GM18858 (cell line): ENCODE results near the gene RASSF1.
"Not testable (repeated sequence)": the region's sequence is repeated elsewhere in the genome, so short reads cannot be mapped to it uniquely, and the experiment has no call there.

Experiments
- ATAC-seq: cut with Tn5 transposase; IDR thresholded peaks from one replicate; pipeline ENCODE4 v1.9.1; 2021; ENCODE audit not compliant: unreplicated experiment

RASSF1 gene

GRCh38 chr3:50324351-50325112 lies 16.1 kb downstream of the RASSF1 start:
- no peak for ATAC-seq

- ATAC-seq = no peak
Observed at GRCh38 chr3:50323614-50324199, 16.9 kb downstream of the RASSF1 start.

- no peak for ATAC-seq
Observed at GRCh38 chr3:50323092-50323600, 17.5 kb downstream of the RASSF1 start.

GRCh38 chr3:50322386-50323091 lies 18.1 kb downstream of the RASSF1 start, which contains the start of gene HYAL2:
Gene HYAL2, minus strand, starts transcription at chr3:50322745. Its CDS starts 2,256 bp downstream, at chr3:50320489.
- ATAC-seq = no peak

GRCh38 chr3:50322115-50322385 lies 18.6 kb downstream of the RASSF1 start:
- ATAC-seq = no peak

GRCh38 chr3:50321336-50322114 lies 19.1 kb downstream of the RASSF1 start:
- ATAC-seq = peak; percentile 43

GRCh38 chr3:50320853-50321335 lies 19.7 kb downstream of the RASSF1 start:
- peak; percentile 32 for ATAC-seq

- no peak for ATAC-seq
Observed at GRCh38 chr3:50319894-50320625, 20.6 kb downstream of the RASSF1 start.

GRCh38 chr3:50319181-50319893 lies 21.3 kb downstream of the RASSF1 start:
- ATAC-seq = no peak

- ATAC-seq = no peak
Observed at GRCh38 chr3:50318615-50319014, 22.0 kb downstream of the RASSF1 start.

- ATAC-seq = no peak
Observed at GRCh38 chr3:50318163-50318562, 22.5 kb downstream of the RASSF1 start.

GRCh38 chr3:50317300-50317699 lies 23.3 kb downstream of the RASSF1 start:
- ATAC-seq = no peak

GRCh38 chr3:50316657-50317242 lies 23.9 kb downstream of the RASSF1 start:
- no peak for ATAC-seq

- no peak for ATAC-seq
Observed at GRCh38 chr3:50314816-50315215, 25.8 kb downstream of the RASSF1 start.

- no peak for ATAC-seq
Observed at GRCh38 chr3:50314342-50314741, 26.3 kb downstream of the RASSF1 start.

GRCh38 chr3:50312041-50312440 lies 28.6 kb downstream of the RASSF1 start:
- not testable (repeated sequence) for ATAC-seq

GRCh38 chr3:50304601-50305000 lies 36.0 kb downstream of the RASSF1 start:
- ATAC-seq = no peak

GRCh38 chr3:50303013-50303815 lies 37.4 kb downstream of the RASSF1 start, which contains the start of gene HYAL1:
Gene HYAL1, minus strand, starts transcription at chr3:50303574. Its CDS starts 618 bp downstream, at chr3:50302956.
- ATAC-seq = no peak
